ENCODE results near the gene ANKS3. TPM values are rescaled to one million over a fixed set of nuclear protein-coding genes. Genes with fewer than 3 reads are reported as not detected.

Gene ANKS3
- total and polyA plus RNA-seq, 2 of the 8 experiments (the other 6 are each of a cell fraction or from before 2014, with no cell fraction given), result 15.5 to 23.9 TPM

DNA sequence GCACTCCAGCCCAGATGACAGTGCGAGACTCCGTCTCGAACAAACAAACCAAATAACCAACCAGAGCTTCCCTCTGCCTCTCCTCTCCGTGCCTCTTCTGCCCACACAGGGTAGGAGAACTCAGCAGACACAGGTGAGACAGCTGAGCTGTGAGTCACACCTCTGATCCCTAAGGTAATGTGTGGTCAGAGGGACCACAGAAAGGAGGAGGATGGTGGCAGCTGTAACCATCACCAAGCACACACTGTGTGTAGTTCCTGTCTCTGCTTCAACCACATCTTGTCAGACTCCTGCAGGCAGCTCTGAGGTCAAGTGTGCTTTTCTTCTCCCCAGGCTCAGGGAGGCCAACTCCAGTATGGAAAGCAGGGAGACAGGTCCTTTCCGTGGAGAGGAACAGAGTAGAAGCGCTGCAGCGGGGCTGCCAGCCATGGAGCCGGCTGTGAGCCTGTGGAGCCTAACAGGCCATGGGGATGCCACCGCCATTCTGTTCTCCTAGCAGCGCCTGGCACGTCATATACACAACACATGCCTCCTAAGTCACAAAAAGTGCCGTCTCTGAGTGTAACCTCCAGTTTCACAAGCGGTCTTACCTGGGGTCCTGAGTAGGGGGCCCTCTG, 33.6 kb downstream of the ANKS3 start:
- H2BK5ac ChIP-seq (ENCODE audit: low read depth, low read length), result no peak overlapping the region
- H3K27ac ChIP-seq (ENCODE audit: low read depth, low read length), result no peak overlapping the region
- FAIRE-seq (no peak), DNase-seq (ENCODE audit: low read depth in 1 of 2, low spot score in 2 of 2) (no peak)
- H3K56ac ChIP-seq (replicated peaks; ENCODE audit: insufficient read length, low read depth, low read length), result no peak overlapping the region
- H3K4ac ChIP-seq (replicated peaks; ENCODE audit: insufficient read length, low read depth, low read length), result no peak overlapping the region
- H2AK5ac ChIP-seq (ENCODE audit: low read depth, low read length), result no peak overlapping the region
- POLR2A ChIA-PET (ENCODE audit: partially characterized antibody), result interaction anchor here (1.0 to 1.1 kb wide), 4 partner anchors 10 to 77 kb away, joined by 3 read pairs; no protein-coding TSS in a partner anchor
- no peaks in the 10 kb centered on the region for H3K23me2 ChIP-seq (ENCODE audit: low read depth, low read length)
- H3K4me2 ChIP-seq (ENCODE audit: insufficient read depth in 1 of 2, low read depth in 2 of 2, low read length in 2 of 2), result no peak overlapping the region
- no peaks in the 10 kb centered on the region for H3K27me3 ChIP-seq (replicated peaks in 1 of 4; ENCODE audit: control insufficient read depth in 3 of 4, extremely low read depth in 1 of 4, insufficient read depth in 3 of 4, low read length in 3 of 4)
- H3K23ac ChIP-seq (ENCODE audit: insufficient read length), result no peak overlapping the region
- H3K36me3 ChIP-seq (ENCODE audit: control insufficient read depth in 2 of 4, insufficient read depth in 4 of 4, low read length in 3 of 4), result peaks cover 21 to 49% (median 43%) of the 10 kb centered on the region in 4 experiments
- H2BK120ac ChIP-seq (replicated peaks; ENCODE audit: low read depth, low read length), result no peak overlapping the region
- no peak overlapping the region for H2BK20ac ChIP-seq (ENCODE audit: low read length)
- no peaks in the 10 kb centered on the region for H3K9me3 ChIP-seq (ENCODE audit: insufficient read depth in 2 of 2, low read depth in 1 of 2, low read length in 1 of 2)
- H3K9ac ChIP-seq (replicated peaks in 1 of 4; ENCODE audit: extremely low read depth in 1 of 4, low read depth in 3 of 4, low read length in 3 of 4), result no peak overlapping the region
- H3K14ac ChIP-seq (ENCODE audit: insufficient read length), result no peak overlapping the region
- H3K79me2 ChIP-seq (ENCODE audit: control insufficient read depth in 1 of 2, insufficient read depth in 2 of 2, low read length in 2 of 2), result no peaks in the 10 kb centered on the region
- H2AFZ ChIP-seq (ENCODE audit: low read length), result no peak overlapping the region
- H3K79me1 ChIP-seq (ENCODE audit: low read depth, low read length), result no peaks in the 10 kb centered on the region
- no peak overlapping the region for H3K18ac ChIP-seq (ENCODE audit: extremely low read depth, low read length)
- no peak overlapping the region for H4K5ac ChIP-seq (ENCODE audit: insufficient read length, low read depth, low read length)
- no peak overlapping the region for H4K91ac ChIP-seq (replicated peaks; ENCODE audit: insufficient read length, low read length)
- WGBS, 2 experiments (ENCODE audit: extremely low coverage in 1 of 2, insufficient coverage in 1 of 2, insufficient read length in 1 of 2, insufficient replicate concordance in 2 of 2, low coverage in 1 of 2, low lambda C conversion rate in 2 of 2, missing lambda C conversion rate in 1 of 2), result 95% methylated on average over 13 of the region's 13 CpGs; no CpG with 5 or more reads in 1 of the 2 experiments
- no peaks in the 10 kb centered on the region for H3K4me1 ChIP-seq (replicated peaks in 1 of 4; ENCODE audit: control insufficient read depth in 3 of 4, insufficient read depth in 4 of 4, low read length in 3 of 4)
- H2BK12ac ChIP-seq (ENCODE audit: low read depth, low read length), result no peak overlapping the region
- CTCF ChIA-PET (ENCODE audit: partially characterized antibody), result interaction anchor here (0.8 to 1.2 kb wide), 2 partner anchors 17 to 77 kb away, joined by 3 to 4 read pairs; no protein-coding TSS in a partner anchor
- H2BK15ac ChIP-seq (ENCODE audit: low read length), result no peak overlapping the region
- no peak overlapping the region for H3K4me3 ChIP-seq (ENCODE audit: extremely low read depth in 1 of 4, insufficient read depth in 2 of 4, low read depth in 3 of 4, low read length in 4 of 4)
- no peak overlapping the region for H4K8ac ChIP-seq (ENCODE audit: extremely low read depth, insufficient read depth, low read length)
- H4K20me1 ChIP-seq (replicated peaks in 1 of 2; ENCODE audit: control insufficient read depth in 1 of 2, insufficient read depth in 2 of 2, low read length in 2 of 2), result peaks cover 0 to 21% of the 10 kb centered on the region in 2 experiments
- TF ChIP-seq TEAD4 (IDR thresholded peaks at IDR 0.05; ENCODE audit: low read depth, low read length) (no peak), ZNF274 (IDR thresholded peaks at IDR 0.05; ENCODE audit: borderline replicate concordance, extremely low read depth, low read length) (no peak), TAF7 (optimal IDR thresholded peaks at IDR 0.05; ENCODE audit: borderline replicate concordance, low read depth, low read length) (no peak), TBP (IDR thresholded peaks at IDR 0.05; ENCODE audit: low read depth, low read length) (no peak), ASH2L (IDR thresholded peaks at IDR 0.05; ENCODE audit: low read length) (no peak), MAFK (IDR thresholded peaks at IDR 0.05; ENCODE audit: low read depth, low read length) (no peak), SIRT6 (IDR thresholded peaks at IDR 0.05; ENCODE audit: low read length) (no peak), HDAC2 (IDR thresholded peaks at IDR 0.05; ENCODE audit: borderline replicate concordance in 1 of 2, low read depth in 2 of 2, low read length in 2 of 2) (no peak), YY1 (IDR thresholded peaks at IDR 0.05; ENCODE audit: low read depth, low read length) (no peak), GTF2F1 (IDR thresholded peaks at IDR 0.05; ENCODE audit: borderline replicate concordance, low read depth, low read length) (no peak), RXRA (IDR thresholded peaks at IDR 0.05; ENCODE audit: insufficient read depth, low read depth, low read length) (no peak), CEBPB (IDR thresholded peaks at IDR 0.05; ENCODE audit: low read depth, low read length) (no peak), RBBP5 (IDR thresholded peaks at IDR 0.05; ENCODE audit: borderline replicate concordance, low read depth, low read length) (no peak), RAD21 (IDR thresholded peaks at IDR 0.05 in 1 of 2, conservative IDR thresholded peaks at IDR 0.05 in 1 of 2; ENCODE audit: low read depth in 2 of 2, low read length in 2 of 2) (no peak)

Data from H1 (cell line).